ENCODE data around the gene LMAN1. TPM values are rescaled to one million over a fixed set of nuclear protein-coding genes. Genes with fewer than 3 reads are reported as not detected.

The LMAN1 gene
- polyA plus RNA-seq, 1 experiment: 159 TPM

DNA sequence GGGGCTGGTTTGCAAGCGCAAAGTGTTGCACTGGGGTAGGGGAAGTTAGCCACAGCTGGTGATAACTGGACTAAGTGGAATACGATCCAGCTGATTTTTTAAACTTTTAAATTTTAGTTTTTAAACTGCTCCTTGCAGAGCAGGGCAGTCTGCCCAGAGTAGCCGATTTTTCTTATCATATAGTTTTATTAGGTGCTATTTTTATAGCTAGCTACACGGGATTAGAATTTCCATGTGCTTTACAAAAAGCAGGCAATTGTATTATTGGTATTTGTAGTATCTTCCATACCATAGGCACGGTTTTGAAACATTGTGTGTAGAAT, 50.2 kb downstream of the LMAN1 start:
- no peak for DNase-seq (ENCODE audit: low read depth, low spot score)
- POLR2A ChIA-PET: no interaction called here

DNA sequence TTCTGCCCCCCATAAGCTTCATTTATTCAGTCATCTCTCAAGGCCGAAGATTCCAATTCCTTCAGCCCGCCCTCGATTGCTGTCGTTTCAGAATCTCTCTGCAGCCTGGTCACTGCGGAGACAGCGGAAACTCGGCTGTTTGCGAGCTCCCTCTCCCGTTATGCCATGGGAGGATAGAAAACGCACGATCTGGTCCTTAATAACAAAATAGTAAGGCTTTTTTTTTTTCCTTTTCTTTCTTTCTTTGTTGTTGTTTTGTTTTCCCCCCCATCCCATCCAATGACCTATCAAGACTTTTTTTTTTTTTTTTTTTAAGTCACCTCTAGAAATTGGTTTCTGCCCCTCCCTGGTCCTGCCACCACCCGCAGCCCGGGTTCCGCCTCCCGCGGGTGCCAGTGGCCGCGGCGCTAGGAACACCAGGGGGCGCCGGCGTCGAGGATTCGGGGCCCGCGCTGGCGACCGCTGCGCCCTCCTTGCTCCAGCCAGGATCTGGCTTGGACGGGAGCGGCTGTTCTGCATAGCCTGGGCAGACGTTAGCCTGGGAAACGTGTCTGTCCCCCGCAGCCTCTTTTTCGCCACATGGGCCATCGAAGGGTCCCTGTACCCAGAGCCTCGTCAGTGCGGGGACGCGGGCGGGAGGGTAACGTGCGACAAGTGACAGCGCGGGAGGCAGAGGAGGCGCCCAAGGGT, 50.7 kb downstream of the LMAN1 start:
- H3K27me3 ChIP-seq (ENCODE audit: control insufficient read depth, insufficient read depth, low read length): peaks cover 54% of the 10 kb centered on the region
- TF ChIP-seq, protein P1, sequence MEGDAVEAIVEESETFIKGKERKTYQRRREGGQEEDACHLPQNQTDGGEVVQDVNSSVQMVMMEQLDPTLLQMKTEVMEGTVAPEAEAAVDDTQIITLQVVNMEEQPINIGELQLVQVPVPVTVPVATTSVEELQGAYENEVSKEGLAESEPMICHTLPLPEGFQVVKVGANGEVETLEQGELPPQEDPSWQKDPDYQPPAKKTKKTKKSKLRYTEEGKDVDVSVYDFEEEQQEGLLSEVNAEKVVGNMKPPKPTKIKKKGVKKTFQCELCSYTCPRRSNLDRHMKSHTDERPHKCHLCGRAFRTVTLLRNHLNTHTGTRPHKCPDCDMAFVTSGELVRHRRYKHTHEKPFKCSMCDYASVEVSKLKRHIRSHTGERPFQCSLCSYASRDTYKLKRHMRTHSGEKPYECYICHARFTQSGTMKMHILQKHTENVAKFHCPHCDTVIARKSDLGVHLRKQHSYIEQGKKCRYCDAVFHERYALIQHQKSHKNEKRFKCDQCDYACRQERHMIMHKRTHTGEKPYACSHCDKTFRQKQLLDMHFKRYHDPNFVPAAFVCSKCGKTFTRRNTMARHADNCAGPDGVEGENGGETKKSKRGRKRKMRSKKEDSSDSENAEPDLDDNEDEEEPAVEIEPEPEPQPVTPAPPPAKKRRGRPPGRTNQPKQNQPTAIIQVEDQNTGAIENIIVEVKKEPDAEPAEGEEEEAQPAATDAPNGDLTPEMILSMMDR (IDR thresholded peaks at IDR 0.05; ENCODE audit: low read depth, low read length): peak; percentile 86
- ChIA-PET CTCF (interaction anchor here (0.6 to 6.9 kb wide), 53 partner anchors 9 to 1528 kb away, joined by 3 to 242 read pairs (median 5); partner anchors contain the start of genes CCBE1 and CPLX4), POLR2A (interaction anchor here (0.7 kb wide), 2 partner anchors 9 to 48 kb away, joined by 7 to 11 read pairs; no protein-coding TSS in a partner anchor)
- DNase-seq (ENCODE audit: low read depth, low spot score): peak; percentile 4
- H3K27ac ChIP-seq (ENCODE audit: low read depth, low read length): no peak overlapping the region
- peak overlapping the region; percentile 45 for H3K4me3 ChIP-seq (ENCODE audit: low read depth, low read length)
- no peaks in the 10 kb centered on the region; the same call in 1 of the 2 replicates for H3K9me3 ChIP-seq (ENCODE audit: control insufficient read depth, insufficient read depth, low read length)

More for the DNA sequence above, 50.2 kb downstream of the LMAN1 start:
- no peak overlapping the region for H3K27ac ChIP-seq (ENCODE audit: low read depth, low read length)
- peak overlapping the region; percentile 45 for H3K4me3 ChIP-seq (ENCODE audit: low read depth, low read length)
- CTCF ChIA-PET: interaction anchor here (0.6 to 6.9 kb wide), 14 partner anchors 10 to 515 kb away, joined by 3 to 242 read pairs (median 5); partner anchors contain the start of genes CCBE1 and CPLX4
- TF ChIP-seq, protein P1 (IDR thresholded peaks at IDR 0.05; ENCODE audit: low read depth, low read length): no peak
- H3K27me3 ChIP-seq (ENCODE audit: control insufficient read depth, insufficient read depth, low read length): peaks cover 52% of the 10 kb centered on the region
- no peaks in the 10 kb centered on the region; the same call in 1 of the 2 replicates for H3K9me3 ChIP-seq (ENCODE audit: control insufficient read depth, insufficient read depth, low read length)

DNA sequence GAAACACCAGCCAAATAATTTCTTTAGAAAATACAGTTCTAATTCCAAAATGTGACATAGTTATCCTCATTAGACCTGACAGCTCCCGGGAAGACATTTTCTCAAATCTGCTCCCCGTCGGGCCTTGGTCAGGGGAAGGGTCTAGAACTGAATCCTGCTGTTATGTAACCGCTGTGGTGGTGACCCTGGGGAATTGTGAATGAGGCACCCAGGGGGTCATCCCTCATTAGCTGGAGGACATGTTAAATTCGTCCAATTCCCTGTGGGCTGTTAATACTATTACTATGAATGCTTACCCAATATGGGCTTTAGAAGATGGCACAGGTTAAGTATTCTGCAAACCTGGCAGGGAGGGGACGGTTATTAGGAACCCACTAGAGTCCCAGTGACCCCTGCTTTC, 52.4 kb downstream of the LMAN1 start:
- Histone ChIP-seq H3K27ac (ENCODE audit: low read depth, low read length) (no peak overlapping the region), H3K4me3 (ENCODE audit: low read depth, low read length) (no peak overlapping the region), H3K9me3 (ENCODE audit: control insufficient read depth, insufficient read depth, low read length) (no peaks in the 10 kb centered on the region; the same call in 1 of the 2 replicates), H3K27me3 (ENCODE audit: control insufficient read depth, insufficient read depth, low read length) (peaks cover 56% of the 10 kb centered on the region)
- CTCF ChIA-PET: interaction anchor here (0.7 to 6.9 kb wide), 2 partner anchors 14 to 96 kb away, joined by 3 to 242 read pairs; no protein-coding TSS in a partner anchor
- DNase-seq (ENCODE audit: low read depth, low spot score): no peak
- TF ChIP-seq, protein P1 (IDR thresholded peaks at IDR 0.05; ENCODE audit: low read depth, low read length): no peak
- POLR2A ChIA-PET: no interaction called here

DNA sequence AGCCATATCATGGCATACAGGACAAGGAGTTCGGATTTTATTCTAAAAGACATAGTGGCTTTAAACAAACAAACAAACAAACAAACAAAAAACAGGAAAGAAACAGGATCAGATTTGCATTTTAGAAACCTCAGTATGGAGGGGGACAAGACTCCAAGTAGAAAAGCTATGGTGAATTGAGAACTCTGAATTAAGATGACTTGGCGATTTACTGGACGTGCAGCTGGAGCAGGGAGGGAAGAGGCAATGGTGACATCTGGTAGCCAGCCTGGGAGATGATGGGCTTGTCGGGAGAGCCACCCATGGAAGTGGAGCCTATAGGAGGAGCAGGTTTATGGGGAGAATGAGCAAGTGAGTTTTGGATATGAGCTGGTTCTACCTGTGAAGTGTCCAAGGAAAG, 53.8 kb downstream of the LMAN1 start:
- Histone ChIP-seq H3K27me3 (ENCODE audit: control insufficient read depth, insufficient read depth, low read length) (peaks cover 60% of the 10 kb centered on the region), H3K27ac (ENCODE audit: low read depth, low read length) (no peak overlapping the region), H3K4me3 (ENCODE audit: low read depth, low read length) (no peak overlapping the region), H3K9me3 (ENCODE audit: control insufficient read depth, insufficient read depth, low read length) (no peaks in the 10 kb centered on the region; the same call in 1 of the 2 replicates)
- ChIA-PET POLR2A (no interaction called here), CTCF (interaction anchor here (1.2 kb wide), 1 partner anchor 97 kb away, joined by 5 read pairs; no protein-coding TSS in a partner anchor)
- TF ChIP-seq, protein P1 (IDR thresholded peaks at IDR 0.05; ENCODE audit: low read depth, low read length): no peak
- no peak for DNase-seq (ENCODE audit: low read depth, low spot score)

DNA sequence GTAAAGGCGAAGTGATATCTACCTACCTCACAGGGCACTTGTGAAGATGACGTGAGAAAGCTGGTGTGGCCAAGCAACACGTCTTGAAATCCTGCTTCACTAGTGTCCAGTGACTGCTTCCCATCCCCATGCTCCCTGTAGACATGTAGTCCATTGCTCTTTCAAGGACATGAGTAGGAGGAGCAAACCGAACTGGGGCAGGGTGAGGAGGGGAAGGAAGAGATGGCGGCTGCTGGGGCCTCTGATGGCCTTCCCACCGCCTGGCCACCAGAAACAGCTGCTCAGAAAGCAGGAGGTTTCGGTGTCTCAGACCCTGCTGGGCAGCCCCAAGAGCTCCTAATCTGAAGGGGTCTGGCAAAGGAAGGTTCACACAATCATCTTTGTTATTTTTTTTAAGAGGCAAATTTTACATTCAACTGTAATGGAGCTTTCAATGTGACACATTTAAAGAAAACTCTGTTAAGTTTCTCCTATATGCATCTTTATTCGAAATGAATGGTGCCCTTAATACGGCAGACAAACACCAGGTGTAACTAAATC, 55.3 kb downstream of the LMAN1 start:
- Histone ChIP-seq H3K4me3 (ENCODE audit: low read depth, low read length) (no peak overlapping the region), H3K27me3 (ENCODE audit: control insufficient read depth, insufficient read depth, low read length) (peaks cover 65% of the 10 kb centered on the region), H3K9me3 (ENCODE audit: control insufficient read depth, insufficient read depth, low read length) (no peaks in the 10 kb centered on the region; the same call in 1 of the 2 replicates), H3K27ac (ENCODE audit: low read depth, low read length) (no peak overlapping the region)
- CTCF ChIA-PET: interaction anchor here (1.0 to 3.4 kb wide), 3 partner anchors 54 to 99 kb away, joined by 3 to 24 read pairs (median 3); no protein-coding TSS in a partner anchor
- TF ChIP-seq, protein P1 (IDR thresholded peaks at IDR 0.05; ENCODE audit: low read depth, low read length): no peak
- POLR2A ChIA-PET: interaction anchor here (0.6 kb wide), 1 partner anchor 54 kb away, joined by 6 read pairs; no protein-coding TSS in a partner anchor
- no peak for DNase-seq (ENCODE audit: low read depth, low spot score)
